PC-3 (cell line): ENCODE results near the gene RASSF4. TPM values are rescaled to one million over a fixed set of nuclear protein-coding genes. Genes with fewer than 3 reads are reported as not detected.

ENCODE experiments used
- ATAC-seq: fragments of 200-7000 bp; cut with Tn5 transposase; 2 replicates; pipeline ENCODE4 v1.9.1; 2020; ENCODE audit warnings: mild to moderate bottlenecking, moderate library complexity
- BruUV-seq: library from RNA; stranded (reverse); fragments of 400-500 nt; replicated peaks from 2 replicates; lab custom pipeline; 2021; lab: Mats Ljungman, UMichigan
- CTCF ChIA-PET: fragments of 300-600 bp; sonication (Branson Sonifier 250); formaldehyde crosslinking; loops from one replicate; lab custom pipeline; 2022; ENCODE audit warnings: antibody characterized with exemption; lab: Charles Lee
- POLR2A ChIA-PET: fragments of 300-600 bp; sonication (Branson Sonifier 250); formaldehyde crosslinking; loops from one replicate; lab custom pipeline; 2022; ENCODE audit warnings: antibody characterized with exemption; ENCODE audit not compliant: unreplicated experiment; lab: Charles Lee
- DNase-seq: peaks from one replicate; pipeline ENCODE4 v3.0.0-alpha.2; 2015
- H2AFZ ChIP-seq: fragments of 300-600 bp; sonication (generic); 2 replicates; pipeline ENCODE4 v1.6.0; 2016; ENCODE audit warnings: antibody characterized with exemption, low read length
- H3F3A ChIP-seq: fragments of 300-600 bp; sonication (generic); one replicate; pipeline ENCODE4 v1.6.0; 2017; ENCODE audit warnings: antibody characterized with exemption, low read length, control low read depth, mild to moderate bottlenecking; ENCODE audit not compliant: unreplicated experiment
- H3K27ac ChIP-seq: fragments of 300-600 bp; sonication (generic); 2 replicates; pipeline ENCODE4 v1.5.1; 2016; ENCODE audit warnings: mild to moderate bottlenecking, low read length
- H3K27me3 ChIP-seq: fragments of 300-600 bp; sonication (generic); 2 replicates; pipeline ENCODE4 v1.6.1; 2016; ENCODE audit warnings: low read length, mixed read lengths
- H3K36me3 ChIP-seq: fragments of 300-600 bp; sonication (generic); 2 replicates; pipeline ENCODE4 v1.6.1; 2016; ENCODE audit warnings: low read depth, mixed run types, low read length, mixed read lengths
- H3K4me1 ChIP-seq: fragments of 300-600 bp; sonication (generic); 2 replicates; pipeline ENCODE4 v1.5.1; 2016; ENCODE audit warnings: low read length; ENCODE audit not compliant: insufficient read depth
- H3K4me2 ChIP-seq: fragments of 300-600 bp; sonication (generic); 2 replicates; pipeline ENCODE4 v1.6.0; 2016; ENCODE audit warnings: low read length
- H3K4me3 ChIP-seq: fragments of 300-600 bp; sonication (generic); 2 replicates; pipeline ENCODE4 v1.5.1; 2016; ENCODE audit warnings: mild to moderate bottlenecking, low read length, mixed read lengths
- H3K79me2 ChIP-seq: fragments of 300-600 bp; sonication (generic); 2 replicates; pipeline ENCODE4 v1.6.1; 2017; ENCODE audit warnings: low read length, mixed read lengths
- H3K9ac ChIP-seq: fragments of 300-600 bp; sonication (generic); 2 replicates; pipeline ENCODE4 v1.6.0; 2016; ENCODE audit warnings: mild to moderate bottlenecking, low read length
- H3K9me2 ChIP-seq: fragments of 300-600 bp; sonication (generic); replicated peaks from 2 replicates; pipeline ENCODE4 v1.6.1; 2016; ENCODE audit warnings: mixed run types, low read length, mixed read lengths
- H3K9me3 ChIP-seq: fragments of 300-600 bp; sonication (generic); 2 replicates; pipeline ENCODE4 v1.6.1; 2016; ENCODE audit warnings: low read length, mixed read lengths
- H4K20me1 ChIP-seq: fragments of 300-600 bp; sonication (generic); 2 replicates; pipeline ENCODE4 v1.6.1; 2016; ENCODE audit warnings: low read length, mixed read lengths
- EZH2 ChIP-seq: fragments of 300-600 bp; sonication (generic); IDR thresholded peaks from one replicate; pipeline ENCODE4 v1.6.1; 2017; ENCODE audit warnings: antibody characterized with exemption, mild to moderate bottlenecking, low read length; ENCODE audit not compliant: unreplicated experiment
- EZH2phosphoT487 ChIP-seq: fragments of 300-600 bp; sonication (generic); IDR thresholded peaks from 2 replicates; pipeline ENCODE4 v1.6.1; 2018; ENCODE audit warnings: mild to moderate bottlenecking, antibody characterized with exemption, low read length, borderline replicate concordance
- intact Hi-C: fragments of 100-400 bp; cut with micrococcal nuclease; formaldehyde crosslinking; loops from 2 replicates; pipeline ENCODE4 v1.9.0; 2023
- total RNA-seq: library from RNA; depleted of rRNA; stranded (reverse); fragments of >200 nt; gene quantifications from 2 replicates; pipeline ENCODE4 v1.2.3, GENCODE V29; 2014
- TF ChIP-seq, protein P1 (sequence below): fragments of 300-600 bp; sonication (generic); conservative IDR thresholded peaks from 2 replicates; pipeline ENCODE4 v1.5.1; 2017; ENCODE audit warnings: antibody characterized with exemption, low read depth, mild to moderate bottlenecking, low read length

Gene RASSF4
- total RNA-seq, 1 experiment from 2014 or later: 8.7 TPM

DNA sequence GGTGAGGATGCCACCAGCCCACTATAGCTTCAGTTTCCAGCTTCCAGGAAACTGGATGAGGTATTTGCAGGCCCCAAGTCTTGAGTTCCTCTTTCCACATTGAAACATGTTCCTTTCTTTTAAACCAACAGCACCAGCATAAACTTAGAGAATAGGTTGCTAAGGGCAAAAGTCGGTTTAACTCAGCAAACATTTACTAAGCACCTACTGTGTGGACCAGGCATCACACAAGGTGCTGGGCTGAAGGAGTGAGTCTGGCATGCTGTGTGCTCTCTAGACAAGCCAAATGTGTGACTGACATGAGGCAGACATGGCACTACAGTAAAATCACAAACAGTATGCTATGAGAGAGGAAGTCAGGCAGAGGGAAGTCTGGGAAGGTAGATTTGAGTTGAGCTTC, 11.0 kb upstream of the RASSF4 start:
- Histone ChIP-seq H2AFZ (no peak overlapping the region), H3K4me2 (no peak overlapping the region), H3K9me2 (no peaks in the 10 kb centered on the region), H3K27ac (no peak overlapping the region), H4K20me1 (no peaks in the 10 kb centered on the region), H3K36me3 (no peaks in the 10 kb centered on the region), H3F3A (no peaks in the 10 kb centered on the region), H3K4me3 (no peak overlapping the region), H3K4me1 (no peaks in the 10 kb centered on the region), H3K79me2 (no peaks in the 10 kb centered on the region), H3K9me3 (no peaks in the 10 kb centered on the region), H3K9ac (no peak overlapping the region), H3K27me3 (no peaks in the 10 kb centered on the region)
- ATAC-seq (no peak), DNase-seq (no peak)
- no peak for TF ChIP-seq EZH2
- TF ChIP-seq, protein P1, sequence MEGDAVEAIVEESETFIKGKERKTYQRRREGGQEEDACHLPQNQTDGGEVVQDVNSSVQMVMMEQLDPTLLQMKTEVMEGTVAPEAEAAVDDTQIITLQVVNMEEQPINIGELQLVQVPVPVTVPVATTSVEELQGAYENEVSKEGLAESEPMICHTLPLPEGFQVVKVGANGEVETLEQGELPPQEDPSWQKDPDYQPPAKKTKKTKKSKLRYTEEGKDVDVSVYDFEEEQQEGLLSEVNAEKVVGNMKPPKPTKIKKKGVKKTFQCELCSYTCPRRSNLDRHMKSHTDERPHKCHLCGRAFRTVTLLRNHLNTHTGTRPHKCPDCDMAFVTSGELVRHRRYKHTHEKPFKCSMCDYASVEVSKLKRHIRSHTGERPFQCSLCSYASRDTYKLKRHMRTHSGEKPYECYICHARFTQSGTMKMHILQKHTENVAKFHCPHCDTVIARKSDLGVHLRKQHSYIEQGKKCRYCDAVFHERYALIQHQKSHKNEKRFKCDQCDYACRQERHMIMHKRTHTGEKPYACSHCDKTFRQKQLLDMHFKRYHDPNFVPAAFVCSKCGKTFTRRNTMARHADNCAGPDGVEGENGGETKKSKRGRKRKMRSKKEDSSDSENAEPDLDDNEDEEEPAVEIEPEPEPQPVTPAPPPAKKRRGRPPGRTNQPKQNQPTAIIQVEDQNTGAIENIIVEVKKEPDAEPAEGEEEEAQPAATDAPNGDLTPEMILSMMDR: no peak
- no peak for TF ChIP-seq EZH2phosphoT487
- ChIA-PET CTCF (no interaction called here), POLR2A (no interaction called here)
- intact Hi-C loops: no loop called here
- no TSS peak for BruUV-seq

DNA sequence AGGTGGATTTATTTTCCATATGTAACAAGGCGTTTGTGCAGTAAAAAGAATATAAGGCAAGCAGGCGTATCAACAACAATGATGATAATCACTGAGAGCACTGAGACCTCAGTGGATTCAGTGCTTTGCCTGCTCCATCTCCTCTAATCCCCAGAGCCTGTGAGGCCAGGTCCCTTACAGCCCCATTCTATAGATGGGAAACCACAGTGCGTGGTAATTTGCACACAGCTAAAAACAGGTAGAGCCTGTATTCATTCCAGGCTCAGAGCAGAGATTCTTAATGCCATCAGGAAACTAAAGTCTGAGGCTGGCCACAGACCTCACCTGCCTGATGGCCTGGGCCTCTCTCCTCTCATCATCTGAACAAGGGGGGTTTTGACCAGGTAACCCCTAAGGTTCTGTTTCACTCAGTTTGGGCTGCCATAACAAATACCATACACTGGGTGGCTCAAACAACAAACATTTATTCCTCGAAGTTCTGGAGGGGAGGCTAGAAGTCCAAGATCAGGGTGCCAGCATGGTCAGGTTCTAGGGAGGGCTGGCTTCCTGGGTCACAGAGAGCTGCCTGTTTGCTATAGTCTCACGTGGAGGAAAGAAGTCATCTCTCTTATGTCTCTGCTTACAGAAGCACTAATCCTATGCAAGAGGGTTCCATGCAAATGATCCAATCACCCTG, 10.3 kb upstream of the RASSF4 start:
- Histone ChIP-seq H3K4me2 (no peak overlapping the region), H3K9me3 (no peaks in the 10 kb centered on the region), H3F3A (no peaks in the 10 kb centered on the region), H3K9me2 (no peaks in the 10 kb centered on the region), H3K4me1 (no peaks in the 10 kb centered on the region), H4K20me1 (no peaks in the 10 kb centered on the region), H2AFZ (no peak overlapping the region), H3K36me3 (no peaks in the 10 kb centered on the region), H3K27me3 (no peaks in the 10 kb centered on the region), H3K79me2 (no peaks in the 10 kb centered on the region), H3K9ac (no peak overlapping the region), H3K4me3 (no peak overlapping the region), H3K27ac (no peak overlapping the region)
- BruUV-seq: no TSS peak
- ChIA-PET POLR2A (no interaction called here), CTCF (no interaction called here)
- no peak for ATAC-seq
- no peak for TF ChIP-seq EZH2phosphoT487
- TF ChIP-seq, protein P1: no peak
- no peak for TF ChIP-seq EZH2
- no peak for DNase-seq
- intact Hi-C loops: no loop called here

DNA sequence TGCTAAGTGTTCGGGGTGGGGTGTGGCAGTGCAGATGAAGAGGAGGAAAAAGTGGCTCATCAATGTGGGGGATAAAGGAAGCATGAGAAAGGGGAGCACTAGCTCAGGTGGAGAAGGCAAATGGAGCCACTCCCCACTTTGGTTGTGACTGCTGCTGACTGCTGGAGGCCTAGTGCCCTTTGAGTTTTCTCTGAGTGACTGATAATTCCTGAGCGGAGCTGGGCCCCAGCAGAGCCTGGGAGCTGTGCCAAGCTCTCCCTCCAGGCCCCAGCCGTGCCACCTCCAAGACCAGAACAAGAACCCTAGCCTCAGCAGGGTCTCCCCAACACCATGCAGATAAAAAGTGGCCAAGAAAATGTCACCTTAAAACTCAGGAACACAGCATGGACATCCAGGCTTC, 9.7 kb upstream of the RASSF4 start:
- Histone ChIP-seq H3K9me2 (no peaks in the 10 kb centered on the region), H3K36me3 (no peaks in the 10 kb centered on the region), H3K4me3 (no peak overlapping the region), H4K20me1 (no peaks in the 10 kb centered on the region), H3K9me3 (no peaks in the 10 kb centered on the region), H3K79me2 (no peaks in the 10 kb centered on the region), H2AFZ (no peak overlapping the region), H3K4me1 (no peaks in the 10 kb centered on the region), H3F3A (no peaks in the 10 kb centered on the region), H3K4me2 (no peak overlapping the region), H3K27me3 (no peaks in the 10 kb centered on the region), H3K9ac (no peak overlapping the region), H3K27ac (no peak overlapping the region)
- DNase-seq: no peak
- TF ChIP-seq EZH2phosphoT487 (no peak), EZH2 (no peak)
- TF ChIP-seq, protein P1: no peak
- CTCF ChIA-PET: no interaction called here
- BruUV-seq: no TSS peak
- no peak for ATAC-seq
- POLR2A ChIA-PET: no interaction called here
- intact Hi-C loops: no loop called here
